GM19438 (cell line): ENCODE results near the gene UBL5.

Source experiments
- ATAC-seq: cut with Tn5 transposase; IDR thresholded peaks from one replicate; pipeline ENCODE4 v1.9.1; 2021; ENCODE audit warnings: low read depth; ENCODE audit not compliant: unreplicated experiment

The UBL5 gene

GRCh38 chr19:9848762-9849161 lies 21.0 kb downstream of the UBL5 start:
- ATAC-seq = no peak

DNA sequence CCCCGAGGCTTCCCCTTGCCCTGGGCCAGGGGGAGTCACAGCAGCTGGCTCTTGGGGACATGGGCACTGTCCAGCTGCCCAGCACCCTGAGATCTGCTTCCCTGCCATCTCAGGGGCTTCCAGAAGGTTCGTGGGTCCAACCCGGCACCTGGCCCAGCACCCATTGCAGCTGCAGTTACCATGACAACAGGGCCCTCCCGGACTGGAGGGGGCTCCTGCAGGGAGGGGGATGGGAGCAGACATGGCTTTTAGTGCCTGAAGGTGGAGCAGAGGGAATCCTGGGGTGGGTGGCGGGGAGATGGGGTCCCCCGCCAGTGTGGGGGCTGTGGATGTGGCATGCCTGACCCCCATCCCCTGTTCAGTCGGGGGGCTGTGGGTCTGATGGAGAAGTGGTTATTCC lies 22.1 kb downstream of the UBL5 start:
- ATAC-seq = no peak

- no peak for ATAC-seq
Measured at GRCh38 chr19:9850235-9850959, 22.7 kb downstream of the UBL5 start.

DNA sequence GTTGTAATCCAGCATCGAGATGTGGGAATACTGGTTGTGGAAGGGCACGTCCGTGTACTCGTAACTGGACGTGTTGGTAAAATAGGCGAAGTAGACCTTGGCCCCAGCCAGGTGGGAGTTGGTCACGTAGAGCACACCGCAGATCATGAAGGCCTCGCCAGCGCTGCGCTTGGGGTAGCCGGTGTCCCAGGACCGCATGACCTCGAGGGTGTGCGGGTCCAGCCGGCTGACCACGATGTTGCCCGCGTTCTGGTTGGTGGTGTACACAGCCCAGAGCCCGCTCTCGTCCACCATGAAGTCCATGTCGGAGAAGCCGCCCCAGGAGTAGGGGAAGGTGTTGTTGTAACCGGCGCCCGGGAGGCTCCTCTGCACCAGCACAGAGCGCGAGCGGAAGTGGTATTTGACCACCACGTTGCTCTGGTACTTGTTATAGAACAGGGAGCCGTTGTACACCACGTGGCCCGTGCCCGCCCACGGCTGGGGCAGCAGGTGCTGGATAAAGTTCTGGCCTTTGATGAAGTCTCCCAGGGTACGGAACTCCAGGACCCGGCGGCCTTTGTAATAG lies 26.6 kb downstream of the UBL5 start:
- no peak for ATAC-seq

DNA sequence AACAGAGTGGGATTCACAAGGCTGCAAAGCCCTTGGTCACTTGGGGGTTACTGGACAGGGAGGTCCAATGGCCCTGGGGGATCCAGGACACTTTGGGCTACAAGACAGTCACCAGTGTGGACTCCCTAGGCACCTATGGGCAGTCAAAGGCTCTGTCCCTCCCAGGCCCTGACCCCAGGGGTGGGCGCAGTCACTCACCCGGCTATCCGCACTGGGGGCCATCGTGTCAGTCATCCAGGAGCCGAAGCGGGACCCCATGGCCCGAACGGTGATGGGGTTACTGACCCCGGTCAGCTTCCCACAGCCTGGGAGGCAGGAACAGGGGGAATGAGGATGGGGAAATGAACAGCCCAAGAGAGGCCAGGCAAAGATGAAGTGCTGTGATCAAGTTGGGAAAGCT lies 28.9 kb downstream of the UBL5 start:
- ATAC-seq = no peak

DNA sequence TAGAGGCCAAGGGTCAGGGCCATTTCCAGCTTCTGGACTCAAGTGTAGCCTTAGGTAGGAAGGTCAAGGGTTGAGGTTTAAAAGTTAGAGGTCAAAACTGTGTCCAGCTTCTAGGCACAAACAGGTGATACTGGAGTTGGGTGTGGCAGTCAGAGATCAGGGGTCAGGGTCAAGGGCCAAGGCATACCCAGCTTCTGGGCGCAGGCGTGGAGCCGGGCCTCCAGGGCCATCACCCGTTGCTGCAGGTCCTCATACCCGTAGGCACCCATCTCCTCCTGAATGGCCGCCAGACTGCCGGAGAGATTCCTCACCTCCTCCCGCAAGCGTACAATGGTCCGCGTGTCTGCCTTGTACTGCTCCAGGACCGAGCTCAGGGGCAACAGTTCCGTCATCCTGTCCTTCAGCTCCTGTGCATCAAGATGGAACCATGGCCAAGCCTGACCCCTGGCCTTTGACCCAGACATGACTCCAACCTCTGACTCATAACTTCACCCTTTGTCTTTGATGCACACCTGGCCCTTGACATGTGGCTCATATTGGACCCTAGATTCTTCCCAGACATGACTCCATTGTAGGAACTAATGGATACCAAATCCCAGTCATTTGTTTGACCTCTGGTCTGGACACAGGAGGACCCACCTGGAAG lies 29.5 kb downstream of the UBL5 start:
- no peak for ATAC-seq

DNA sequence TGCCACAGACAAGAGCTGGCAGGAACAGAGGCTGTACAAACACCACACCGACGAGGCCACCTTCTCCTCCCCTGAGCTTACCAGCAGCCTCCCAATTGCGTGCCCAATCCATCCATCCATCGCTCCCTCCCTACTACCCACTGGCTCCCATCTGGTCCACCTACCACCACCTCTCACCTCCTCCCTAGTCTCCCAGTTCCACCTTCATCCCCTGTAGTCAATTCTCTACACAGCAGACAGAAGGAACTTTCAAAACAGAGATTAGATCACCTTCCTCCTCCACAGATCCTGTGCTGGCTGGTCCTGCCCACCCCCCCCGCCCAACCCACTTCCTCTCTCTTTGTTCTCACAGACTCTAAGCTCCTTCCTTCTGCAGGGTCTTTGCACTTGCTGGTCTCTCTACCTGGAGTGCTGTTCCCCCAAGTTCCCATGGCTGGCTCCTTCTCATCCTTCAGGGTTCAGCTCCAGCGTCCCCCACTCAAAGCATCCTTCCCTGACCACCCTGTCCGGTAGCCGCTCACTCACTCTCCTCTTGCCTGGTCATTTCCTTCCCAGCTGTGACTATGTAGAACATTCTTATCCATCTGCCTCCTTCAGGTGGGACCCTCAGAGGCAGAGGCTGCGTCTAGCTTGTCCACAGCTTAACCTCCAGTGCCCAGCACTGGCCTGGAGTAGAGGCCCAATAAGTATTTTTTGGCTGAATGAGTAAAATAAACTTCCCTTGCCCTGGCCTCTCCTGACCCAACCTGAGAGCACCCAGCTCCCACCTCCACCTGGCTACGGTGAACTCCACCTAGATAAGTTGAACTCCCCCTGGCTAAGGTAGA lies 30.4 kb downstream of the UBL5 start:
- no peak for ATAC-seq

GRCh38 chr19:9858766-9859165 lies 31.0 kb downstream of the UBL5 start:
- no peak for ATAC-seq

DNA sequence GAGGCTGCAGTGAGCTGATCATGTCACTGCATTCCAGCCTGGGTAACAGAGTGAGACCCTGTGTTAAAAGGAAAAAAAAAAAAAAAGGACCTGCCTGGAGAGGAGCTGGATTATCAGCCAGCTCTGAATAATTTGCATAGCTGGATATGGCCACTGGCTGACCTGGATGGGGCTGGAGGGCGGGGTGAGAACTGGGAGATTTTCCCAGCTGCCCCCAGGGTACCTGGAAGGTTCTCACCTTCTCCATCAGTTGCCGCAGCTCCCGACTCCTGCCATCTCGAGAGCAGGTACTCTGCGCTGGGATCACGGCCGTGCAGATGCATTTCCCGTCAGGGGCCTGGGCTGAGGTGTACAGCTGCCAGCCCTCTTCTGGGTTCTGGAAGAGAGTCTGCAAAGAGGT lies 32.7 kb downstream of the UBL5 start:
- ATAC-seq = no peak

GRCh38 chr19:9861503-9861902 lies 33.8 kb downstream of the UBL5 start:
- ATAC-seq = no peak

DNA sequence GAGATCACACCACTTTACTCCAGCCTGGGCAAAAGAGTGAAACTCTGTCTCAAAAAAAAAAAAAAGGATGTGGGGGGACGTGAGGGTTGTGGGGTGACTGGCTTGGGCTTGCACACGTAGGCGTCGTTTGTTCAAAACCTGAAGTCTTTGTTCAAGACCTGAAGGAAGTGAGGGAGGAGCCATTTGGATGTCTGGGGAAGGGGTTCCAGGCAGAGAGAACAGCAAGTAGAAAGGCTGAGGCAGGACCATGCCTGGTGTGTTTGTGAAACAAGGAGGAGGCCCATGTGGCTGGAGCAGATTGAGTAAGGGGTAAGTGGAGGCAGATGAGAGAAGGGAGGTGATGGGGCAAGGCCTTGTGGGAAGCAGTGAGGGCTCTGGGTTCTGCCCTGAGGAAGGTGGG lies 35.2 kb downstream of the UBL5 start:
- ATAC-seq = no peak

GRCh38 chr19:9863759-9864158 lies 36.0 kb downstream of the UBL5 start:
- no peak for ATAC-seq

- ATAC-seq = no peak
Measured at GRCh38 chr19:9865732-9866501, 38.2 kb downstream of the UBL5 start.

DNA sequence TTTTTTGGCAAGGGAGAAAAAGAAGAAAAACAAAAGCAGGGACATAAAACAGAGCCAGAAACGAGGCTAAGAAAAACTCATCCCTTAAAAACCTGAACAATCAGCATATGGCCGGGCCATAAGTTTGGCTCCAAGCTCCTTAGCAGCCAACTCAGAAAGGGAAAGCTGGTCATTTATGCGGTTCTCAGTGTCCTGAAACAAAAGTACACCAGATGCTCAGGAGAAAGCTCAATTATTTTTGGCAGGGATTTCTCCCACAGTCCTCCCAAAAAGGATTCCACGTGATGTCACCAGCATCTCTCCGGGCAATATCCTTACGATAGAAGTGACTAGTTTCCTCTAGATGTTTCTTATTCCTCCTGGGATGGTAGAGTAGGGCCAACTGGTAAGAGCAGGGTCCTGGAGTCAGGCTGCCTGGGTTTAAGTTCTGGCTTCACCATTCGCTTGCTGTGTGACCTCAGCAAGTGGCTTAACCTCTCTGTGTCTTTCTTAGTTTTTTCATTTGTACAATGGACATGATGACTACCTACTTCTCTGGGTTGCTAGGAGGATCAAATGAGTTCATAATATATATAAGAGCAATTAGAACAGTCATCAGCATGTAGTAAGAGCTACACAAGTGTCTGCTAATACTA lies 41.4 kb downstream of the UBL5 start:
- ATAC-seq = no peak

DNA sequence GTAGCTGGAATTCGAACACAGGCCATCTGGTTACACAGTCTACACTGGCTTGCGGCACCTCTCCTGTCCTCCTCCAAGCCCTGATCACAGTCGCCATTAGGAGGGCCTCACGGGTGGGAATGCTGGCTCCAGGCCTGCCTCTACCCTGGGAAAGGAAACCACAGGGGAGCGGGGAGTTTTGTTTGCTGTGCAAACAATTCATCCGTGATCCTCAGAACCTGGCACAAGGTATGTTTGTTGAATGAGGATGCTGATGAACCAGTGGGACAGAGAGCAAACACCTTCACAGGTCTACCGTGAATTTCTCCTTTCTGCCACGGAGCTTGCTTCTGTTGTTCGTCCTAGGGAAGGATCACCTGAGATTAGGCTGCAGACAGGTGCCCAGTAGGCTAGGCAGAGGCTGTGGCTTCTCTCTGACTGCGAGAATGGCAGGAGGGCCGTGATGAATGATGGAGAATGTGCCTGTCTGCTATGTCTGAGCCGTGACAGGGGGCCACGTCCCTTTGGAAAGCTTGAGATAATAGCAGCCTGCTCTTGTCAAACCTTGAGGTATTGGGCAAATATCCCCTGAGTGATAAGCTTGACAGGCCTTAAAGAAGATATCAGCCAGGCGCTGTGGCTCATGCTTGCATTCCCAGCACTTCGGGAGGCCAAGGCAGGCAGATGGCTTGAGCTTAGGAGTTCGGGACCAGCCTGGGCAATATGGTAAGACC lies 44.1 kb downstream of the UBL5 start:
- no peak for ATAC-seq

DNA sequence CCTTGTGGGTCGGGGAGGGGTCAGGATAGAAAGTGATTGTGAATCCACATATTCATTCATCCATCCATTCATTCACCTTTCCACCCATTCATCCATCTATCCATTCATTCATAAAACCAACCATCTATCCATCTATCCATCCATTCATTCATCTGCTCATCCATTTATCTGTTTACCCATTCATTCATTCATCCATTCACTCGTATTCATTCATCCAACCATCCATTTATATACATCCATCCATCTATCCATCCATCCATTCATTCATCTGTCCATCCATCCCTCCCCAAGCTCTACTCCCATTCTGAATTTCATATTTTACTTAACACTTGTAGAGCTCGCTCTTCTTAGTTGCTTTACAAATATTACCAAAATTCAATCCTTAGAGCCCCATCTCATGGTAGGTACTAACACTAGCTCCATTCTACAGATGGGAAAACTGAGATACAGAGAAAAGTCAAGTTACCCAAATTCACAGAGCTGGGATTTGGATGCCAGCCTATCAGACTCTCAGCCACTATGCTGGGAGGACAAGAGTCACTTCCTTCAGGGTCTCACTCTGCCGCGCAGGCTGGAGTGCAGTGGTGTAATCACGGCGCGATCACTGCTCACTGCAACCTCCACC lies 45.0 kb downstream of the UBL5 start:
- ATAC-seq = no peak

DNA sequence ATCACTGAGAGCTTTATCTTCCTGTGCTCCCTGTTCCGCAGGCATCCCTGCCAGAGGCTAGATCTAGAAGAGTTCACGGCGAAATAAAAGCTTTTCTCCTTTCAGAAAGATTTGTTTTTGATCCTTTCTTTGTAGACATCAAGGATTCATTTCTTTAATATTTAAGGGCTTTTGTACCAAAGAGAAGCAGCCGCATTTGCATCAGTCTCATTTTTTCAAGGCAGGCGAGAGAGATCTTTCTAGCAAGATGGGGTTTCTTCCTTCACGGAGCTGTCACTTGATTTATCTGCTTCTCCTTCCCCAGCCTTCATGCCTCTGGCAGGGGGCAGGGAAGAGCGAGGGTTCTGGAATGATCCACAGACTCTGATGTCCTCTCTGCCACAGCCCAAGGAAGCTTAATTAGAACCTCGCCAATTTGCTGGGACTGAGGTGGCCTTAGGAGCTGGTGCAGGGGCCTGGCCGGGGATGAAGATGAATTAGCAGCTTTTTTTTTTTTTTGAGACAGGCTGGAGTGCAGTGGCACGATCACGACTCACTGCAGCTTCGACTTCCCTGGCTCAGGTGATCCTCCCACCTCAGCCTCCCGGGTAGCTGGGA lies 47.4 kb downstream of the UBL5 start:
- no peak for ATAC-seq

- ATAC-seq = no peak
Measured at GRCh38 chr19:9875796-9876195, 48.1 kb downstream of the UBL5 start.
